C4-2B (cell line): ENCODE results near the gene RNF149.
A peak's percentile ranks its signal among the peaks of the same experiment; 100 is the strongest.
"Not testable (repeated sequence)": the region's sequence is repeated elsewhere in the genome, so short reads cannot be mapped to it uniquely, and the experiment has no call there.

Experiments
- H3K27ac ChIP-seq: fragments of 450-650 bp; 2 replicates; pipeline ENCODE4 v1.5.1; 2017
- ZFX ChIP-seq: fragments of 450-650 bp; IDR thresholded peaks from 2 replicates; pipeline ENCODE4 v1.6.1; 2017
- TF ChIP-seq, protein P1 (sequence below): fragments of 450-650 bp; conservative IDR thresholded peaks from 2 replicates; pipeline ENCODE4 v1.5.1; 2017; ENCODE audit warnings: mild to moderate bottlenecking

Gene RNF149, protein sequence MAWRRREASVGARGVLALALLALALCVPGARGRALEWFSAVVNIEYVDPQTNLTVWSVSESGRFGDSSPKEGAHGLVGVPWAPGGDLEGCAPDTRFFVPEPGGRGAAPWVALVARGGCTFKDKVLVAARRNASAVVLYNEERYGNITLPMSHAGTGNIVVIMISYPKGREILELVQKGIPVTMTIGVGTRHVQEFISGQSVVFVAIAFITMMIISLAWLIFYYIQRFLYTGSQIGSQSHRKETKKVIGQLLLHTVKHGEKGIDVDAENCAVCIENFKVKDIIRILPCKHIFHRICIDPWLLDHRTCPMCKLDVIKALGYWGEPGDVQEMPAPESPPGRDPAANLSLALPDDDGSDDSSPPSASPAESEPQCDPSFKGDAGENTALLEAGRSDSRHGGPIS

DNA sequence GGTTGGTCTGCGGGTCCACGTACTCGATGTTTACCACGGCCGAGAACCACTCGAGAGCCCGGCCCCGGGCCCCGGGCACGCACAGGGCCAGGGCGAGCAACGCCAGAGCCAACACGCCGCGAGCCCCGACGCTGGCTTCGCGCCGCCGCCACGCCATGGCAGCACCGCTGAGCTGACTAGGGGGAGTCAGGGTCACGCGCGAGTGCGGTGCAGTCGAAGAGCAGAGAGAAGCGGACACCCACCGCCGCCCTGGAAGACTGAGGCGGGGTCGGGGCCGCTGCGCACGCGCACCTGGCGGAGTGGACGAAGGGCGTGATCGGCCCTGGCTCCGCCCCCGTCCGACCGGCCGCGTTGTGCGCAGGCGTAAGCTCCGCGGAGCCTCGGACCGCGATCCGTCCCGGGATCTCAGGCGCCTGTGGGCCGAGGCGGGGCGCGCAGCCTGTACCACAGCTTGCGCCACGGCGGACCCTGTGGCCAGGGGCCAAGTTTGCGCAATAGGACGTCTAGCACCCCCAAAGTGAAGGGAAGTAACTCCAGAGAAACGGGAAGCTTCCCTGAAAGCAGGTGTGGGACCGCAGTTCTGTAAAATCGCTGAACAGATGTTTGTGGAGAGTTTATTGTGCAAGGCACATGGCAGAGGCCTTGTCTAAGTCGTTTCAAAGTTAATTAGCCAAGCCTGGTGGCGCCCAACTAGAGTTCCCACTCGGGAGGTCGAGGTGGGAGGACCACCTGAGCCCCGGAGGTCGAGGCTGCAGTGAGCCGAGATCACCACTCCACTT is at the start of gene RNF149:
RNF149 (minus strand) TSS at position 270 of the 779 bp plus-strand sequence; CDS start at position 157, 113 bp downstream.
- TF ChIP-seq, protein P1, sequence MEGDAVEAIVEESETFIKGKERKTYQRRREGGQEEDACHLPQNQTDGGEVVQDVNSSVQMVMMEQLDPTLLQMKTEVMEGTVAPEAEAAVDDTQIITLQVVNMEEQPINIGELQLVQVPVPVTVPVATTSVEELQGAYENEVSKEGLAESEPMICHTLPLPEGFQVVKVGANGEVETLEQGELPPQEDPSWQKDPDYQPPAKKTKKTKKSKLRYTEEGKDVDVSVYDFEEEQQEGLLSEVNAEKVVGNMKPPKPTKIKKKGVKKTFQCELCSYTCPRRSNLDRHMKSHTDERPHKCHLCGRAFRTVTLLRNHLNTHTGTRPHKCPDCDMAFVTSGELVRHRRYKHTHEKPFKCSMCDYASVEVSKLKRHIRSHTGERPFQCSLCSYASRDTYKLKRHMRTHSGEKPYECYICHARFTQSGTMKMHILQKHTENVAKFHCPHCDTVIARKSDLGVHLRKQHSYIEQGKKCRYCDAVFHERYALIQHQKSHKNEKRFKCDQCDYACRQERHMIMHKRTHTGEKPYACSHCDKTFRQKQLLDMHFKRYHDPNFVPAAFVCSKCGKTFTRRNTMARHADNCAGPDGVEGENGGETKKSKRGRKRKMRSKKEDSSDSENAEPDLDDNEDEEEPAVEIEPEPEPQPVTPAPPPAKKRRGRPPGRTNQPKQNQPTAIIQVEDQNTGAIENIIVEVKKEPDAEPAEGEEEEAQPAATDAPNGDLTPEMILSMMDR, result no peak
- peak; percentile 66 for TF ChIP-seq ZFX

DNA sequence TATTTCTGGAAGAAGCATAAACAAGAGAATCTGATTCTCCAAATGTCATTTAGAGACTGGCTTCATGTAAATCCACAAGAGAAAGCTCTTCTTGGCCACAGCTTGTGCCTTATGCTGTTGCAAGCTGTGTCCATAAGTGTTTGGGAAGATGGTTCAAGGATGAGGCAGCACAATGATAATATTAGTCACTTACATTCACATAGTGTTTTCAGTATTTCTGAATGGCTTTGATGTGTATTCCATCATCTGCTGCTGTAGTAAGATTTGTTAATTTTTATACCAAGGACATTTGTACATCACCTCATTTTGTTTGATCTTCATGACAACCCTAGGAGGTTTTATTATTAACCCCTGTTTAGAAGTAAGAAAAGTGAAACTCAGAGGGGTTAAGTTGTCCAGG is 48.9 kb upstream of the RNF149 start:
- TF ChIP-seq, protein P1, result no peak
- TF ChIP-seq ZFX, result no peak
- no peak overlapping the region for H3K27ac ChIP-seq

More for the DNA sequence above, at the start of gene RNF149:
- peak within 1 kb of the TSS; percentile 90 for H3K27ac ChIP-seq

DNA sequence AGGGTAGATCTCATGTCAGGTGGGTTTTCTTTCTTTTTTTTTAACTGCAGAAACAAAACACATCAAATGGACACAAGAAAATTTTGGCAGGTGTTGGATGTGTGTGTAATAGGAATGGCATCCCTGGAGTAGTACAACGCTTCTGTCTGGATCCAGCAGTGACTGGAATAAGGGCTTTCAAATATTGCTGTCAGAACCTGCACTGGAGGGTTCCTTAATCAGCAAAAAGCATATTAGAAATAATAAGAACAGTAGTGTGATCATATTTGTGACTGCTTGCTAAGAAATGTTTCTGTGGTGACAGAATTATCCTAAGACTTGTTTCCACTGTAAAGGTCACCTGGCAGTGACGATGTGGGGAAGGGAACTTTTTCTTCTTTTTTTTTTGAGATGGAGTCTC is 48.0 kb upstream of the RNF149 start:
- TF ChIP-seq, protein P1, result no peak
- TF ChIP-seq ZFX, result no peak
- no peak overlapping the region for H3K27ac ChIP-seq

DNA sequence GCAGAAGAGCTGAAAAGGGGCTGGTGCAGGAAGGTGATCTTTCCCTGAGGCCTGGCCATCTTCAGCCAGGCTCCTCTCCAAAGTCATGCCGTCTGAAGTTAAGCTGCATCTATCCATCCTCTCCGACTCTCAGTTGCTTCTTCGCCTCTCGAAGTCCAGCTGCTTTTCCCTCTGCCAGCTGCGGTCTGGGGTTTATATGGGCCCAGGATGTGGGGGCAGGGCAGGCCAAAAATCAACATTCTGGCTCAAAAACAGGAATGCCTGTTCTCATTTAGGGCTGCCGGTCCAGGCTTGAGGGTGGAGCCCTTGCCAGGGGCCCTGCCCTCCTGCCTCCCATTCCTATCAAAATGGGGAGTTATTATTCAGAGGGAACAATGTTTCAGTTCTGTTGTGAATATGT is 47.6 kb upstream of the RNF149 start:
- TF ChIP-seq, protein P1, result no peak
- no peak for TF ChIP-seq ZFX
- H3K27ac ChIP-seq, result no peak overlapping the region

DNA sequence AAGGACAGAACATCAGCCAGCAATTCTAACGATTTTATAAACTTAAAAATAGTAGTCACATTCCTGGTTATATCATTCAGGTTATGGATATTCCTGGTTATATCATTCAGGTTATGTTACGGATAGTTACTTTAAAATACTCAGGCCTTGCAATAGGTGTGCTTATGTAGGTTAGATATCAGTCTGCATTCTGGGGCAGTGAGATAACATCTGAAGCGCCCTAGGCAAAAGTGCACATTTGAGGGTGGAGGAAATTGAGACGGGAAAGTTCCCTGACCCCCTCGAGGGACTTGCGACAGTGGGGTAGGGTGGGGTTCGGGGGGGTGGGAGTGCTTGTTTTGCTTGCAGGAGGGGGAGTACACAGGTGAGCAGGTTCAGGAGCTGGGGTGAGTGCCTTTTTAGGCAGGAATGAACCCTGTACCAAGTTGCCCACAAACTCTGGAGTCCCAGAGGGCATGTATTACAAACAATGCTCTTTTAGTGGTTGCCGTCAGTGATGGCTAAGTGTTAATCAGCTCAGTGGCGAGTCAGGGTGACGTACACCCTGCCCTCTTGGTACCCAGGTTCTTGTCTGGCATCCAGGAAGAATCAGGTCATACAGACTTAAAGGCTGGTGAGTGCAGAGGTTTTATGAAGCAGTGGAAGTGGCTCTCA is 47.0 kb upstream of the RNF149 start:
- no peak for TF ChIP-seq ZFX
- TF ChIP-seq, protein P1, result no peak
- no peak overlapping the region for H3K27ac ChIP-seq

DNA sequence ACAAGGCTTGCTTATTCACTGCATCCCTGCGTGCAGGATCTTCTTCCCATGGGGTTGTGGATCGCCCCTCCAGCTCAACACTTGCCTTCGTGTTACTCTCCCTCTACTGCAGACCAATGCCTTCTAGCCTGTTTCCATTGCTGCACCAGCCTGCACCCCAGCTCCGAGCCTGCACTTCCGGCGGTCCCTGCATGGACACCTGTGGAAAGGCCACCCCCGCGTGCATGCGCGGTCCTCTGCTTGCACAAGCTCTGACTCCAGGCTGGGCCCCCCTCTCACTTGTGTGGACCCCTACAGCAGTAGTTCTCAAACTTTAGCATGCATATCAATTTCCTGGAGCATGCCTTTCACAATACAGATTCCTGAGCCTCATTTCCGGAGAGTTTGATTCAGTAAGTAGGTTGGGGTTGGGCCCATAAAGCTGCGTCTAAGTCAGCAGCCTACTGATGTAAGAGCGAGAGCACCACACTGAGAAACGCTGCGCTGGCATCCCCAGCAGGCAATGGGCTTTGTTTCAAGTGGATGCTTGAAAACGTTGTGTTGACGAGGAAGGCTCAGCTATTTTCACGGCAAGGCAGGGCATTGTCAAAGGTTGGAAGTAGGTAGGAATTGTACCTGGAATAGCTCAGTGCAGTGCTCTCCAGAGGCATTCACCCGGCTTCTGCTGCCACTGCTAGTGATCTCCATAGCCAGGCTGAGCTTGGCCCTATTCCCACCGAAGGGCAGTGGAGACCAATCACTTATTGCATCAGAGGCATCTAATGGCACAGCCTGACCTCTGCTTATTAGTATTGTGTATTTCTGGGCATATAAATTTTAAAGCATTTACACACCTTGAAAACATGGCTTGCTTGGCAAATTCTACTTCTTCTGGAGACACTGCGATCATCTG is 46.2 kb upstream of the RNF149 start:
- TF ChIP-seq, protein P1, result no peak
- TF ChIP-seq ZFX, result no peak

DNA sequence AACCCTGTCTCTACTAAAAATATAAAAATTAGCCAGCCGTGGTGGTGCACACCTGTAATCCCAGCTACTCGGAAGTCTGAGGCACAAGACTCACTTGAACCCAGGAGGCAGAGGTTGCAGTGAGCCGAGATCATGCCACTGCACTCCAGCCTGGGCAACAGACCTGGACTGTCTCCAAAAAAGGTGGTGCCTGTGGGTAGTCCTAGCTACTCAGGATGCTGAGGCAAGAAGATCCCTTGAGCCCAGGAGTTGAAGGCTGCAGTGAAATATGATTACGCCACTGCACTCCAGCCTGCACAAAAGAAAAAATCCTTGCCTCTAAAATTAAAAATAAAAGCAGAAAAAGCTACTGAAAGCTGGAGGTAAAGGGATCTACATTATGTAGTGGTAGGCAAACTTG is 44.1 kb upstream of the RNF149 start:
- H3K27ac ChIP-seq, result not testable (repeated sequence)

More for the DNA sequence above, 46.2 kb upstream of the RNF149 start:
- H3K27ac ChIP-seq, result no peak overlapping the region
